GM21737 (cell line): Measurements from ENCODE around the gene ARHGAP31.

Experiments
- ATAC-seq: cut with Tn5 transposase; IDR thresholded peaks from one replicate; pipeline ENCODE4 v1.9.1; 2021; ENCODE audit warnings: mild to moderate bottlenecking, moderate library complexity; ENCODE audit not compliant: unreplicated experiment

ARHGAP31 gene

GRCh38 chr3:119427669-119428068 is 133.5 kb downstream of the ARHGAP31 start:
- ATAC-seq: no peak

- no peak for ATAC-seq
Measured at GRCh38 chr3:119428538-119428937, 134.4 kb downstream of the ARHGAP31 start.

GRCh38 chr3:119433613-119434325 is 139.6 kb downstream of the ARHGAP31 start:
- ATAC-seq: no peak

- ATAC-seq: no peak
Measured at GRCh38 chr3:119434703-119435102, 140.5 kb downstream of the ARHGAP31 start.

- no peak for ATAC-seq
Measured at GRCh38 chr3:119436977-119437376, 142.8 kb downstream of the ARHGAP31 start.

GRCh38 chr3:119437691-119438258 is 143.6 kb downstream of the ARHGAP31 start:
- no peak for ATAC-seq

- ATAC-seq: no peak
Measured at GRCh38 chr3:119443179-119443578, 149.0 kb downstream of the ARHGAP31 start.

GRCh38 chr3:119444590-119444989 is 150.4 kb downstream of the ARHGAP31 start:
- no peak for ATAC-seq

GRCh38 chr3:119453822-119454221 is 159.6 kb downstream of the ARHGAP31 start:
- ATAC-seq: no peak

GRCh38 chr3:119456469-119456868 is 162.3 kb downstream of the ARHGAP31 start:
- no peak for ATAC-seq

- no peak for ATAC-seq
Measured at GRCh38 chr3:119457246-119457645, 163.1 kb downstream of the ARHGAP31 start.

- peak; percentile 91 for ATAC-seq
Measured at GRCh38 chr3:119463171-119464169, 169.3 kb downstream of the ARHGAP31 start, which contains the start of gene TMEM39A. Gene TMEM39A (minus strand): TSS chr3:119463615. CDS start chr3:119462074, 1,541 bp downstream.

- no peak for ATAC-seq
Measured at GRCh38 chr3:119468041-119468440, 173.9 kb downstream of the ARHGAP31 start.

- ATAC-seq: peak; percentile 2
Measured at GRCh38 chr3:119469418-119470189, 175.4 kb downstream of the ARHGAP31 start.
